Stimulated activated CD4-positive, alpha-beta T cell treated with anti-CD3 and anti-CD28 coated beads, Interleukin-2, amount 100 ng/mL, for 48 hours (primary cell): ENCODE measurements around the gene LRIG3.
"Not testable (repeated sequence)": the region's sequence is repeated elsewhere in the genome, so short reads cannot be mapped to it uniquely, and the experiment has no call there.

Experiments used
- DNase-seq, 2 donors: peaks; one replicate each; pipeline ENCODE4 v3.0.0-alpha.2; 2020

Gene LRIG3

GRCh38 chr12:58895053-58895452 is 25.3 kb downstream of the LRIG3 start:
- no peak for DNase-seq

- DNase-seq: no peak
Measured at GRCh38 chr12:58894040-58894439, 26.3 kb downstream of the LRIG3 start.

GRCh38 chr12:58893495-58893894 is 26.8 kb downstream of the LRIG3 start:
- DNase-seq: no peak

- DNase-seq: no peak
Measured at GRCh38 chr12:58889557-58889956, 30.7 kb downstream of the LRIG3 start.

- no peak for DNase-seq
Measured at GRCh38 chr12:58888131-58888783, 32.0 kb downstream of the LRIG3 start.

GRCh38 chr12:58887068-58887467 is 33.2 kb downstream of the LRIG3 start:
- no peak for DNase-seq

GRCh38 chr12:58886474-58886873 is 33.8 kb downstream of the LRIG3 start:
- no peak for DNase-seq

- DNase-seq: no peak
Measured at GRCh38 chr12:58884916-58885315, 35.4 kb downstream of the LRIG3 start.

GRCh38 chr12:58883576-58884334 is 36.5 kb downstream of the LRIG3 start:
- no peak for DNase-seq

GRCh38 chr12:58882826-58883225 is 37.5 kb downstream of the LRIG3 start:
- DNase-seq: no peak

GRCh38 chr12:58881816-58882215 is 38.5 kb downstream of the LRIG3 start:
- no peak for DNase-seq

- no peak for DNase-seq
Measured at GRCh38 chr12:58880639-58881038, 39.7 kb downstream of the LRIG3 start.

GRCh38 chr12:58877243-58877743 is 43.0 kb downstream of the LRIG3 start:
- no peak for DNase-seq

- DNase-seq: no peak
Measured at GRCh38 chr12:58873496-58873895, 46.8 kb downstream of the LRIG3 start.

GRCh38 chr12:58871556-58871955 is 48.7 kb downstream of the LRIG3 start:
- DNase-seq: no peak

- DNase-seq: no peak
Measured at GRCh38 chr12:58870595-58870994, 49.7 kb downstream of the LRIG3 start.

- DNase-seq: no peak
Measured at GRCh38 chr12:58860788-58861240, 59.5 kb downstream of the LRIG3 start.

GRCh38 chr12:58860056-58860787 is 60.1 kb downstream of the LRIG3 start:
- DNase-seq: no peak

GRCh38 chr12:58858030-58858429 is 62.3 kb downstream of the LRIG3 start:
- DNase-seq: no peak

- DNase-seq: not testable (repeated sequence)
Measured at GRCh38 chr12:58857206-58857605, 63.1 kb downstream of the LRIG3 start.

GRCh38 chr12:58855630-58856029 is 64.7 kb downstream of the LRIG3 start:
- DNase-seq: not testable (repeated sequence)

- DNase-seq: no peak
Measured at GRCh38 chr12:58850826-58851225, 69.5 kb downstream of the LRIG3 start.

- DNase-seq: no peak
Measured at GRCh38 chr12:58847901-58848600, 72.3 kb downstream of the LRIG3 start.
